Uterus (tissue), 2 donors: ENCODE measurements around the gene ERICH6.

Source experiments
- CTCF ChIP-seq, 4 experiments: fragments of 200-600 bp in 2 of 4; fragments of 450-650 bp in 2 of 4; sonication (generic) in 2 of 4; IDR thresholded peaks; one replicate each; pipeline ENCODE4 v1.5.1; 2016 to 2019; ENCODE audit warnings: antibody characterized with exemption in 4 of 4, mild to moderate bottlenecking in 2 of 4, moderate library complexity in 1 of 4
- POLR2A ChIP-seq, 2 donors: fragments of 450-650 bp; IDR thresholded peaks; one replicate each; pipeline ENCODE4 v1.6.1; 2016; ENCODE audit warnings: antibody characterized with exemption in 2 of 2, mild to moderate bottlenecking in 1 of 2, moderate library complexity in 1 of 2

DNA sequence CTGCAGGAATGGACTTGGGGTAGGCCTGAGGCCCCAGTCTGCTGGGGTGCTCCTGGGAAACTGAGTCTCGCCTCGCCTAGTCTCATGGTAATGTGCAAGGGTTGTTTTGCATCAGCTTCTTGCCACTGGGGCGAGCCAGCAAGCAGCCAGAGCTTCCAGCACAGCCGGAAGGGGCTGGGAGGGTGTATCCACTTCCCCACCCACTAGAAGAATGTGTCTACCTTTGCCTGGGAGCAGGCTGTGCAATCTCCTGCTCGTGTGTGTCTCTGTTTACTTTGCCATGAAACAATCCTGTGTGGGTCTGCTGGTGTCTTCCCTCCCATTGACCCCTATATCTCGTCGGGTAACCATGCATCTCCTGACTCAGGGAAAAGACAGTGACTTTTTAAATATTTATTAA lies 21.8 kb upstream of the ERICH6 start:
- TF ChIP-seq POLR2A (IDR thresholded peaks at IDR 0.05): no peak
- no peak for TF ChIP-seq CTCF (IDR thresholded peaks at IDR 0.05)
